HEK293 (cell line): ENCODE measurements around the gene NFIL3.

Source experiments
- HOXC10 ChIP-seq: sonication (generic); formaldehyde crosslinking; IDR thresholded peaks from 2 replicates; pipeline ENCODE4 v1.8.1; 2023; ENCODE audit warnings: mild to moderate bottlenecking, missing genetic modification reagents
- KLF1 ChIP-seq: fragments of 450-650 bp; formaldehyde crosslinking; IDR thresholded peaks from 2 replicates; pipeline ENCODE4 v1.5.1; 2016; ENCODE audit warnings: missing biosample characterization, missing genetic modification characterization
- KLF10 ChIP-seq: fragments of 450-650 bp; IDR thresholded peaks from 2 replicates; pipeline ENCODE4 v1.5.1; 2018; ENCODE audit warnings: missing biosample characterization, mild to moderate bottlenecking, missing genetic modification characterization
- SCRT2 ChIP-seq: fragments of 450-650 bp; formaldehyde crosslinking; IDR thresholded peaks from 2 replicates; pipeline ENCODE4 v1.5.1; 2016; ENCODE audit warnings: missing biosample characterization, missing genetic modification characterization
- SP7 ChIP-seq: fragments of 450-650 bp; formaldehyde crosslinking; IDR thresholded peaks from 2 replicates; pipeline ENCODE4 v1.5.1; 2016; ENCODE audit warnings: missing biosample characterization, missing genetic modification characterization
- ZBTB48 ChIP-seq: fragments of 450-650 bp; formaldehyde crosslinking; IDR thresholded peaks from 2 replicates; pipeline ENCODE4 v1.5.1; 2016; ENCODE audit warnings: missing biosample characterization, missing genetic modification characterization
- ZBTB8A ChIP-seq: fragments of 450-650 bp; formaldehyde crosslinking; IDR thresholded peaks from 2 replicates; pipeline ENCODE4 v1.5.1; 2016; ENCODE audit warnings: missing biosample characterization, missing genetic modification characterization
- ZFP37 ChIP-seq: fragments of 450-650 bp; formaldehyde crosslinking; IDR thresholded peaks from 2 replicates; pipeline ENCODE4 v1.5.1; 2016; ENCODE audit warnings: missing biosample characterization, missing genetic modification characterization
- ZFP41 ChIP-seq: fragments of 450-650 bp; formaldehyde crosslinking; IDR thresholded peaks from 2 replicates; pipeline ENCODE4 v1.5.1; 2016; ENCODE audit warnings: missing biosample characterization, missing genetic modification characterization, borderline replicate concordance
- ZNF148 ChIP-seq: fragments of 450-650 bp; formaldehyde crosslinking; IDR thresholded peaks from 2 replicates; pipeline ENCODE4 v1.5.0; 2017; ENCODE audit warnings: missing biosample characterization, missing genetic modification characterization, borderline replicate concordance
- ZNF23 ChIP-seq: fragments of 450-650 bp; formaldehyde crosslinking; IDR thresholded peaks from 2 replicates; pipeline ENCODE4 v1.5.1; 2016; ENCODE audit warnings: missing biosample characterization, missing genetic modification characterization, borderline replicate concordance
- ZNF350 ChIP-seq: fragments of 450-650 bp; formaldehyde crosslinking; IDR thresholded peaks from 2 replicates; pipeline ENCODE4 v1.5.0; 2017; ENCODE audit warnings: missing biosample characterization, mild to moderate bottlenecking, missing genetic modification characterization
- ZNF513 ChIP-seq: fragments of 450-650 bp; IDR thresholded peaks from 2 replicates; pipeline ENCODE4 v1.5.1; 2018; ENCODE audit warnings: missing biosample characterization, missing genetic modification characterization
- ZNF610 ChIP-seq: fragments of 450-650 bp; formaldehyde crosslinking; IDR thresholded peaks from 2 replicates; pipeline ENCODE4 v1.5.1; 2016; ENCODE audit warnings: missing biosample characterization, missing genetic modification characterization, borderline replicate concordance
- ZNF654 ChIP-seq: fragments of 450-650 bp; formaldehyde crosslinking; IDR thresholded peaks from 2 replicates; pipeline ENCODE4 v1.5.1; 2016; ENCODE audit warnings: low read depth, missing biosample characterization, missing genetic modification characterization
- ZNF660 ChIP-seq: fragments of 450-650 bp; IDR thresholded peaks from 2 replicates; pipeline ENCODE4 v1.5.1; 2018; ENCODE audit warnings: missing biosample characterization, mild to moderate bottlenecking, missing genetic modification characterization
- ZNF747 ChIP-seq: fragments of 450-650 bp; formaldehyde crosslinking; IDR thresholded peaks from 2 replicates; pipeline ENCODE4 v1.5.1; 2016; ENCODE audit warnings: missing biosample characterization, missing genetic modification characterization
- TF ChIP-seq, protein P1 (sequence below): fragments of 450-650 bp; formaldehyde crosslinking; optimal IDR thresholded peaks from 2 replicates; pipeline ENCODE3; 2016; ENCODE audit warnings: missing biosample characterization, mild to moderate bottlenecking, missing genetic modification characterization
- TF ChIP-seq, protein P2 (sequence below): fragments of 450-650 bp; formaldehyde crosslinking; IDR thresholded peaks from 2 replicates; pipeline ENCODE4 v1.5.1; 2016; ENCODE audit warnings: missing biosample characterization, missing genetic modification characterization, low read depth
- TF ChIP-seq, protein P3 (sequence below): fragments of 450-650 bp; formaldehyde crosslinking; IDR thresholded peaks from 2 replicates; pipeline ENCODE4 v1.5.1; 2016; ENCODE audit warnings: missing biosample characterization, missing genetic modification characterization
- TF ChIP-seq, protein P4 (sequence below): fragments of 450-650 bp; formaldehyde crosslinking; IDR thresholded peaks from 2 replicates; pipeline ENCODE4 v1.5.1; 2016; ENCODE audit warnings: missing biosample characterization, missing genetic modification characterization
- TF ChIP-seq, protein P5 (sequence below): sonication (generic); formaldehyde crosslinking; IDR thresholded peaks from 2 replicates; pipeline ENCODE4 v1.8.1; 2022; ENCODE audit warnings: mild to moderate bottlenecking, moderate library complexity, missing genetic modification reagents
- TF ChIP-seq, protein P6 (sequence below): fragments of 450-650 bp; formaldehyde crosslinking; IDR thresholded peaks from 2 replicates; pipeline ENCODE4 v1.5.1; 2016; ENCODE audit warnings: missing biosample characterization, missing genetic modification characterization

The NFIL3 gene

GRCh38 chr9:91424403-91425176 is 958 bp upstream of the NFIL3 start (continued):
- TF ChIP-seq, protein P1, sequence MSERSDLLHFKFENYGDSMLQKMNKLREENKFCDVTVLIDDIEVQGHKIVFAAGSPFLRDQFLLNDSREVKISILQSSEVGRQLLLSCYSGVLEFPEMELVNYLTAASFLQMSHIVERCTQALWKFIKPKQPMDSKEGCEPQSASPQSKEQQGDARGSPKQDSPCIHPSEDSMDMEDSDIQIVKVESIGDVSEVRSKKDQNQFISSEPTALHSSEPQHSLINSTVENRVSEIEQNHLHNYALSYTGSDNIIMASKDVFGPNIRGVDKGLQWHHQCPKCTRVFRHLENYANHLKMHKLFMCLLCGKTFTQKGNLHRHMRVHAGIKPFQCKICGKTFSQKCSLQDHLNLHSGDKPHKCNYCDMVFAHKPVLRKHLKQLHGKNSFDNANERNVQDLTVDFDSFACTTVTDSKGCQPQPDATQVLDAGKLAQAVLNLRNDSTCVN = peak; percentile 79
- 0 out of 2 replicates have a peak, but pooled peaks have one; percentile 9 for TF ChIP-seq SCRT2 (tag by site-specific recombination)
- no peak; the same call in none of the 2 replicates for TF ChIP-seq ZNF660 (tag by site-specific recombination)
- no peak for TF ChIP-seq ZFP37 (tag by site-specific recombination)
- TF ChIP-seq, protein P2, sequence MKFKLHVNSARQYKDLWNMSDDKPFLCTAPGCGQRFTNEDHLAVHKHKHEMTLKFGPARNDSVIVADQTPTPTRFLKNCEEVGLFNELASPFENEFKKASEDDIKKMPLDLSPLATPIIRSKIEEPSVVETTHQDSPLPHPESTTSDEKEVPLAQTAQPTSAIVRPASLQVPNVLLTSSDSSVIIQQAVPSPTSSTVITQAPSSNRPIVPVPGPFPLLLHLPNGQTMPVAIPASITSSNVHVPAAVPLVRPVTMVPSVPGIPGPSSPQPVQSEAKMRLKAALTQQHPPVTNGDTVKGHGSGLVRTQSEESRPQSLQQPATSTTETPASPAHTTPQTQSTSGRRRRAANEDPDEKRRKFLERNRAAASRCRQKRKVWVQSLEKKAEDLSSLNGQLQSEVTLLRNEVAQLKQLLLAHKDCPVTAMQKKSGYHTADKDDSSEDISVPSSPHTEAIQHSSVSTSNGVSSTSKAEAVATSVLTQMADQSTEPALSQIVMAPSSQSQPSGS (tag by site-specific recombination) = no peak
- 0 out of 2 replicates have a peak, but pooled peaks have one; percentile 54 for TF ChIP-seq KLF10
- no peak for TF ChIP-seq ZNF747 (tag by site-specific recombination)
- TF ChIP-seq, protein P3, sequence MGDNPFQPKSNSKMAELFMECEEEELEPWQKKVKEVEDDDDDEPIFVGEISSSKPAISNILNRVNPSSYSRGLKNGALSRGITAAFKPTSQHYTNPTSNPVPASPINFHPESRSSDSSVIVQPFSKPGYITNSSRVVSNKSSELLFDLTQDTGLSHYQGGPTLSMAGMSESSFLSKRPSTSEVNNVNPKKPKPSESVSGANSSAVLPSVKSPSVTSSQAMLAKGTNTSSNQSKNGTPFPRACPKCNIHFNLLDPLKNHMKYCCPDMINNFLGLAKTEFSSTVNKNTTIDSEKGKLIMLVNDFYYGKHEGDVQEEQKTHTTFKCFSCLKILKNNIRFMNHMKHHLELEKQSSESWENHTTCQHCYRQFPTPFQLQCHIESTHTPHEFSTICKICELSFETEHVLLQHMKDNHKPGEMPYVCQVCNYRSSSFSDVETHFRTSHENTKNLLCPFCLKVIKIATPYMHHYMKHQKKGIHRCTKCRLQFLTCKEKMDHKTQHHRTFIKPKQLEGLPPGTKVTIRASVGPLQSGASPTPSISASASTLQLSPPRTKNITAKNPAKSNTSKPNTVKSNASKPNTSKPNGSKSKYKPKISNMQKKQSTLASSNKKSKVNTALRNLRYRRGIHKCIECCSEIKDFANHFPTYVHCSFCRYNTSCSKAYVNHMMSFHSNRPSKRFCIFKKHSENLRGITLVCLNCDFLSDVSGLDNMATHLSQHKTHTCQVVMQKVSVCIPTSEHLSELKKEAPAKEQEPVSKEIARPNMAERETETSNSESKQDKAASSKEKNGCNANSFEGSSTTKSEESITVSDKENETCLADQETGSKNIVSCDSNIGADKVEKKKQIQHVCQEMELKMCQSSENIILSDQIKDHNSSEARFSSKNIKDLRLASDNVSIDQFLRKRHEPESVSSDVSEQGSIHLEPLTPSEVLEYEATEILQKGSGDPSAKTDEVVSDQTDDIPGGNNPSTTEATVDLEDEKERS (tag by site-specific recombination) = no peak
- TF ChIP-seq ZFP41 (tag by site-specific recombination) = no peak
- peak; percentile 90 for TF ChIP-seq ZBTB8A (tag by site-specific recombination)
- no peak for TF ChIP-seq ZNF610 (tag by site-specific recombination)
- TF ChIP-seq SP7 (tag by site-specific recombination) = 0 out of 2 replicates have a peak, but pooled peaks have one; percentile 38
- no peak for TF ChIP-seq ZNF350 (tag by site-specific recombination)
- no peak for TF ChIP-seq KLF1 (tag by site-specific recombination)
- TF ChIP-seq ZNF148 (tag by site-specific recombination) = no peak
- no peak for TF ChIP-seq ZNF654 (tag by site-specific recombination)
- no peak for TF ChIP-seq ZNF23 (tag by site-specific recombination)
- TF ChIP-seq ZBTB48 (tag by site-specific recombination) = no peak
- TF ChIP-seq, protein P4, sequence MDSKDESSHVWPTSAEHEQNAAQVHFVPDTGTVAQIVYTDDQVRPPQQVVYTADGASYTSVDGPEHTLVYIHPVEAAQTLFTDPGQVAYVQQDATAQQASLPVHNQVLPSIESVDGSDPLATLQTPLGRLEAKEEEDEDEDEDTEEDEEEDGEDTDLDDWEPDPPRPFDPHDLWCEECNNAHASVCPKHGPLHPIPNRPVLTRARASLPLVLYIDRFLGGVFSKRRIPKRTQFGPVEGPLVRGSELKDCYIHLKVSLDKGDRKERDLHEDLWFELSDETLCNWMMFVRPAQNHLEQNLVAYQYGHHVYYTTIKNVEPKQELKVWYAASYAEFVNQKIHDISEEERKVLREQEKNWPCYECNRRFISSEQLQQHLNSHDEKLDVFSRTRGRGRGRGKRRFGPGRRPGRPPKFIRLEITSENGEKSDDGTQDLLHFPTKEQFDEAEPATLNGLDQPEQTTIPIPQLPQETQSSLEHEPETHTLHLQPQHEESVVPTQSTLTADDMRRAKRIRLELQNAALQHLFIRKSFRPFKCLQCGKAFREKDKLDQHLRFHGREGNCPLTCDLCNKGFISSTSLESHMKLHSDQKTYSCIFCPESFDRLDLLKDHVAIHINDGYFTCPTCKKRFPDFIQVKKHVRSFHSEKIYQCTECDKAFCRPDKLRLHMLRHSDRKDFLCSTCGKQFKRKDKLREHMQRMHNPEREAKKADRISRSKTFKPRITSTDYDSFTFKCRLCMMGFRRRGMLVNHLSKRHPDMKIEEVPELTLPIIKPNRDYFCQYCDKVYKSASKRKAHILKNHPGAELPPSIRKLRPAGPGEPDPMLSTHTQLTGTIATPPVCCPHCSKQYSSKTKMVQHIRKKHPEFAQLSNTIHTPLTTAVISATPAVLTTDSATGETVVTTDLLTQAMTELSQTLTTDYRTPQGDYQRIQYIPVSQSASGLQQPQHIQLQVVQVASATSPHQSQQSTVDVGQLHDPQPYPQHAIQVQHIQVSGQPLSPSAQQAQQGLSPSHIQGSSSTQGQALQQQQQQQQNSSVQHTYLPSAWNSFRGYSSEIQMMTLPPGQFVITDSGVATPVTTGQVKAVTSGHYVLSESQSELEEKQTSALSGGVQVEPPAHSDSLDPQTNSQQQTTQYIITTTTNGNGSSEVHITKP (tag by site-specific recombination) = peak; percentile 58
- TF ChIP-seq ZNF513 (tag by site-specific recombination) = no peak
- TF ChIP-seq HOXC10 (CRISPR knock-in tag) = no peak
- TF ChIP-seq, protein P5, sequence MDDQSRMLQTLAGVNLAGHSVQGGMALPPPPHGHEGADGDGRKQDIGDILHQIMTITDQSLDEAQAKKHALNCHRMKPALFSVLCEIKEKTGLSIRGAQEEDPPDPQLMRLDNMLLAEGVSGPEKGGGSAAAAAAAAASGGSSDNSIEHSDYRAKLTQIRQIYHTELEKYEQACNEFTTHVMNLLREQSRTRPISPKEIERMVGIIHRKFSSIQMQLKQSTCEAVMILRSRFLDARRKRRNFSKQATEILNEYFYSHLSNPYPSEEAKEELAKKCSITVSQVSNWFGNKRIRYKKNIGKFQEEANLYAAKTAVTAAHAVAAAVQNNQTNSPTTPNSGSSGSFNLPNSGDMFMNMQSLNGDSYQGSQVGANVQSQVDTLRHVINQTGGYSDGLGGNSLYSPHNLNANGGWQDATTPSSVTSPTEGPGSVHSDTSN (CRISPR knock-in tag) = 0 out of 2 replicates have a peak, but pooled peaks have one; percentile 7
- TF ChIP-seq, protein P6, sequence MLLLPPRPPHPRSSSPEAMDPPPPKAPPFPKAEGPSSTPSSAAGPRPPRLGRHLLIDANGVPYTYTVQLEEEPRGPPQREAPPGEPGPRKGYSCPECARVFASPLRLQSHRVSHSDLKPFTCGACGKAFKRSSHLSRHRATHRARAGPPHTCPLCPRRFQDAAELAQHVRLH (tag by site-specific recombination) = no peak
